Frontal cortex (tissue), 4 donors: Measurements from ENCODE around the gene DTNB. TPM values are rescaled to one million over a fixed set of nuclear protein-coding genes. Genes with fewer than 3 reads are reported as not detected.

Experiments
- DNase-seq, 2 donors: peaks; one replicate each; pipeline ENCODE4 v3.0.0; 2012; ENCODE audit warnings: low spot score in 2 of 2
- FAIRE-seq: peaks from 2 replicates; lab custom pipeline; 2012; peaks lifted over from hg19 to GRCh38; lab: Jason Lieb, UNC
- total RNA-seq: library from RNA; depleted of rRNA; stranded (reverse); fragments of >200 nt; gene quantifications from one replicate; pipeline ENCODE4 v1.2.3, GENCODE V29; 2014
- donor health status: control.
- donor health status: control.
- donor health status: control.

The DTNB gene
- total RNA-seq, 1 donor from 2014 or later, result 18.3 TPM

DNA sequence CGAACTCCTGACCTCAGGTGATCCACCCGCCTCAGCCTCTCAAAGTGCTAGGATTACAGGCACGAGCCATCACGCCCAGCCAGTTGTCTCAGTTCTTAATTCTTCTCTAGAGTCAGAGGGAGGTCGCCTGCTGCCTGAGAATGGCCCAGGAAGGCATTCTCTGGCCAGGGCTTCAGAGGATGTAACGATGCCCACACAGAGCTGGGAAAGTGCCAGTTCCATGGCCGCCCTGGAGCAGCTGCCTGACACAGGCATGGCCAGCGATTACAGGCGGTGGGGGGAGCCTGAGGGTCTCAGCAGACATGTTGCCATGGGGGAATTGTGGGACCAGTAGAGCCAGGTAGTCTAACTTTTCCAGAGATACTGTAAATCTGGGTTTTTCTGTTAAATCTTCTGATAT is 306.1 kb downstream of the DTNB start:
- DNase-seq, result no peak
- FAIRE-seq, result no peak

DNA sequence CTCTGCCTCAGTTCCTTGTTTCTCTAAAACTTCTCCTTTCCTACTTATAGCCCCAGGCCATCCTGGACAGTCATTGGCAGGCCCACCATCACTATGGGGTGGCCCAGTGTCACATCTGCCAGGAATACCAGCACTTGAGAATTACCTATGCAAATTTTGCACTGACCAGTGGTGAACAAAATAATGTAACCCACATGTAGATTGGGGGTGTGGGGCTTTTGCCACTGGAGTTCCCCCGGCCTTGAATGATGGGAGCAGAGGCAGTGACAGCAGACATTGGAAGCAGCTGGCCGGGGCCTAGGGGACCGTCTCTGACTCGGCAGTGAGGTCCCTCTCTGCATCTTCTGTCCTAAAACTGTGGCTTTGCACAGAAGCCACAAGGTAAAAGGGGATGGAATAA is 306.7 kb downstream of the DTNB start:
- no peak for DNase-seq
- FAIRE-seq, result no peak

DNA sequence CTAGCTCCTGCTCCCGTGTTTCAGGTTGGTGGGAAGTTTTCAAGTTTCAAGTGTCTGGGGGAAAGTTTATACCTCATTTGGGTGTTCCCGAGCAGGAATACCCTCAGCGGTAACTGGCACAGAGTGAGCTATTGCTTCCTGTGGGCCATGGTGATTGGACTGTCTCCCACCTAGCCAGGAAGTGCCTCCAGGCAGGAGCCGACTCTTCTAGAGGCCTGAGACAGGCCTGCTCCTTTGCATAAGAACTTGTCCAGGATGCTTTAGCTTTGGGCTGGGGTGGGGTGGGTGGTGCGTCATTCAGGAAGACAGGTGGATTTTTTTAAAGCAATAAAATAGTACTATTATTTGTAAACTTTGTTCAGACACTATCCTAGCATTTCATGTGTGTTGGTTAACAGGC is 308.1 kb downstream of the DTNB start:
- FAIRE-seq, result no peak
- no peak for DNase-seq

- FAIRE-seq (no peak), DNase-seq (no peak)
Measured at GRCh38 chr2:25363733-25364132, 309.6 kb downstream of the DTNB start.

- FAIRE-seq (no peak), DNase-seq (no peak)
Measured at GRCh38 chr2:25362434-25363145, 310.8 kb downstream of the DTNB start.

- FAIRE-seq (peak; percentile 48), DNase-seq (peak; percentile 80 to 94)
Measured at GRCh38 chr2:25362049-25362433, 311.3 kb downstream of the DTNB start.

DNA sequence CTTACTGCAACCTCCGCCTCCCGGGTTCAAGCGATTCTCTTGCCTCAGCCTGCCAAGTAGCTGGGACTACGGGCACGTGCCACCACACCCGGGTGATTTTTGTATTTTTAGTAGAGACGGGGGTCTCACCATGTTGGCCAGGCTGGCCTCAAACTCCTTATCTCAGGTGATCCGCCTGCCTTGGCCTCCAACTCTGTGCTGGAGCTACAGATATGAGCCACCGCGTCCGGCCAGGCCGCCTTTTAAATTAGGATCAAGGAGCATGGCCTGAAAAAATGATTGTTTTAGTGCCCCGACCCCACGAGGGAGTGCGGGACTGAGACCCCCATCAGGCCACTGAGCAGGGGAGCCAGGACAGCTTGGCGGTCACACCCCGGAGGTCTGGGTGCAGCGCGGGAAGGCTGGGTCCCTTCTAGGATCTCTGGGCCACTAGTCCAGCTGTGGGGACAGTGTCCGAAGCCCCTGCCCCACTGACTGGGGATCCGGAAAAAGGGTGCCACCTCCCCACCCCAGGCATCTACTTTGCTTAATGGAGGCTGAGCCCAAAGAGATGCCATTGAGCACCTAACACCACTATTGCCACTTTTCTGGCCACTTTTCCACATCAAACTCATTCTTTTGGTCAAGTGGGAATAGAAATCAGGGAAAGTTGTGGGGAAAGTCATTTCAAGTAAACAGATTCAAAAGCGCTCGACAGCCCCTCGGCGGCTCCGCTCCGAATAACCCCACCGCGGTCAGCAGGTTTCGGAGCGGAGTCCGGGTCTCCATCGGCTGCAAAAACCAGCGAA is 311.9 kb downstream of the DTNB start:
- DNase-seq (no peak), FAIRE-seq (no peak)

GRCh38 chr2:25358836-25359235 is 314.5 kb downstream of the DTNB start:
- no peak for FAIRE-seq
- DNase-seq, result no peak

- DNase-seq (no peak), FAIRE-seq (no peak)
Measured at GRCh38 chr2:25358249-25358815, 315.0 kb downstream of the DTNB start.

- DNase-seq (no peak), FAIRE-seq (no peak)
Measured at GRCh38 chr2:25356088-25356487, 317.3 kb downstream of the DTNB start.

DNA sequence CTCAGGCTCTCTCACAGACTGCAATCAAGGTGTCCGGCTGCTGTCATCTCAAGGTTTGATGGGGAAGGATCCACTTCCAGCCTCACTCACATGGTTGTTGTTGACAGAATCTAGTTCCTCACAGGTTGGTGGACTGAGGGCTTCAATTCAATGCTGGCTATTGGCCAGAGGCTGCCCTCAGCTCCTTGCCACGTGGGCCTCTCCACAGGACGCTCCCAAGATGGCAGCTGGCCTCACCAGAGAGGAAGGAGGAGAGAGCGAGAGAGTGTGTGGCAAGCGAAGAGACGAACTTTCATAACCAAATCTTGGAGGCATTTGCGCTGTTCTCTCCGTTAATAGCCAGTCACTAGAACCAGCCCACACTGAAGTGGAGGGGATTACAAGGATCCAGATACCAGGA is 318.1 kb downstream of the DTNB start:
- FAIRE-seq (no peak), DNase-seq (no peak)

DNA sequence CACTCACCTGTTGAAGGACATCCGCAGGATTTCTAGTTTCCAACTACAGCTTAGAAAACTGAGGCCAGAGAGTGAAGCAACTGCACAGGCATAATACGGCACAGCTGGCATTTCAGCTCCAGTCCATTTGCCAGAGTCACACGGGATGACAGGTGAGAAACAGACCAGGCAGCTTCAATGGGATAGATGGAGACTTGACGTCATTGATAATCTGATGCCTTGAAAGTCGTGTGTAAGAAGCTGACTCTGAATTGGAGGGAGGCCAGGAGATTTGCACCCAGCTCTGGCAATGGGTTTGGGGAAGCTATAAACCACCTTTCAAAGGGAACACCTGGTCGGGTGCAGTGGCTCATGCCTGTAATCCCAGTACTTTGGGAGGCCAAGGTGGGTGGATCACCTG is 319.3 kb downstream of the DTNB start:
- FAIRE-seq (no peak), DNase-seq (no peak)

DNA sequence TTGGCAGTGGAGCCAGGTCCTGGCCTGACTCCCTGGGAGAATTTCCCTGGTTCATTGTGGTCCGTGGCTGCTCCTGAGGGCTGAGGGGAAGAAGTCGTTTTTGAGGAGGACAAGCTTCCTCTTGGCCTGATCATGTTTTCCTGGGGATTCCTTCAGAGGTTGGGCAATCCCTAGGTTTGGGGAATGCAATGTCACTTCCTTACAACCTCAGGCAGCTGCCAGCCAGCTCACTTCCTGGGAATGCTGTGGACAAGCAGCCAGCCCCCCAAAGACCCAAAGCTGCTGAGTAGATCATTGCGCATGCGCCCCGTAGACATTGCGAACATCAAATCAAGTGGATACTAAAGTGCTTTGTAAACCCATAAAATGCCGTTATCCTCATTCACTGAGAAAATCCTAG is 324.0 kb downstream of the DTNB start:
- DNase-seq, result no peak
- no peak for FAIRE-seq

DNA sequence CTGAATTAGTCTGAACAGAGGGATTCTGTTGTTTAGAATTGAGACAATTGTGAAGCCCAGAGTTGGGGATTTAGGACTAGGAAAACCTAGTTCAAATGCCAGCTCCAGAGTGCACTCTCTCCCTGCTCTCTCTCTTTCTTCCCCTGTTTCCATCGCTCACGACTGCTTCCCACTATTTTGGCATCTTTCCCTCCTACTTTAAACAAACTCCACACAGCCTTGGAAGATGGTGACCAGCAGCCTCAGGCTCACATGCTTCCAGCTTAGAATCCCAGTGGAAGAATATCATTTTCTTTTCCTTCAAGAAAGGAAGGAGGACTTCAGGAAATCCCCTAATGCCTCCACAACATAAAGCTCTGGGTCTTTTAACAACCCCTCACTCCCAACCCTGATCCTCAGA is 325.5 kb downstream of the DTNB start:
- DNase-seq (no peak), FAIRE-seq (no peak)

DNA sequence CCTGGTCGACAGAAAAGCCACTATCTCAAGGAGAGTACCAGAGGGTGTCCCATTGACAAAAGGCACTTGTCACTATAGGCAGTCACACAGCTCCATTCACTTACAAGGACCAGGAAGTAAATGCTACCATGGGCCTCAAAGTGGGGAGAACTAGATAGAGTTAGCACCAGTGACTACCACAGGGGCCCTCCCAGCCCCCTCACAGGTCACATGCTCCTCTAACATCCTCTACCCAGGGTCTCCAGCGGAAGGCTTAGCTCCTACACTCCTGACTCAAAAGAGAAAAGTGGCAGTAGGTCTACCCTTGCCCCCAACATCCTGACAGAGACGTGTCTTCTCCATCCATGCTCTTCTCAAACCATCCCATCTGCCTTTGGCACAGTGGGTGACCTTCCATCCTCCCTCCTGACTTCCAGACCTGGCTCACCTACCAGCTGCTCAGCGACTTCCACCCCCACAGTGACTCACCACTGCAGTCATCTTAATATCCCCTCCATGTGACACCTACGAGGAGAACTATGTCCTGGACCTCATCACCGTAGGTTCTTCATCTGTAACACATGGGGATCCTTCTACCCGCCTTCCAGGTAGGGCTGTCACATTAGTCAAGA is 326.1 kb downstream of the DTNB start:
- no peak for FAIRE-seq

DNA sequence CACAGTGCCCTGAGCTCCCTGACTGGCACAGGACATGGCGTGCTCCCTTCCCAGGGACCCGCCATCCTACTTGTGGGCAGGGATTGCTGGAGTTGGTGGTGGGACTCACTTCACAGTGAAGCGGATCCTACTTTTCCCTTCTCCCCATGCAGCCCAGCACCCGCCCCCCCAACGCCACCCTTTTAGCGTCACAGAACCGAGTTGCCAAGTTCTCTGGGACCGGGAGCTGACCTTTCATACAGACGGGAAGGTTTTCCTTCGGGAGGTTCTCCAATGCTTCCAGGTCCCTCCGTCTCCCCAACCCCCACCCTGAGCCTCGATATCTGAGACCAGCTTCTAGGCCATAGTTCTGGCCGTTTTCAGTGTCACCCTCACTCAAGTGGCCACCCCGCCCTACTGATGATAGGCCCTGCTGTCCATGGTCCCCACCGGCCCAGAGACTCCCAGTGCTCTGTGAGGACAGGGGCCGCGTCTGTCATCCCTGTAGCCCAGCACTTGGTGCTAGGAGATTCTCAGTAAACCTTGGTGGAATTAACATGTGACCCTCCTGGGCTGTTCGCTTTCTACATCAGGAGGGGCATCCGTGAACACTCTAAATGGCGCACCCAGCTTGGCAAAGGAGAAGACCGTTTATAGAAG is 330.1 kb downstream of the DTNB start:
- DNase-seq (no peak), FAIRE-seq (no peak)

More for the DNA sequence above, 326.1 kb downstream of the DTNB start:
- DNase-seq, result no peak

GRCh38 chr2:25342372-25343186 is 330.8 kb downstream of the DTNB start:
- FAIRE-seq, result no peak
- DNase-seq, result peak; percentile 90 to 92

DNA sequence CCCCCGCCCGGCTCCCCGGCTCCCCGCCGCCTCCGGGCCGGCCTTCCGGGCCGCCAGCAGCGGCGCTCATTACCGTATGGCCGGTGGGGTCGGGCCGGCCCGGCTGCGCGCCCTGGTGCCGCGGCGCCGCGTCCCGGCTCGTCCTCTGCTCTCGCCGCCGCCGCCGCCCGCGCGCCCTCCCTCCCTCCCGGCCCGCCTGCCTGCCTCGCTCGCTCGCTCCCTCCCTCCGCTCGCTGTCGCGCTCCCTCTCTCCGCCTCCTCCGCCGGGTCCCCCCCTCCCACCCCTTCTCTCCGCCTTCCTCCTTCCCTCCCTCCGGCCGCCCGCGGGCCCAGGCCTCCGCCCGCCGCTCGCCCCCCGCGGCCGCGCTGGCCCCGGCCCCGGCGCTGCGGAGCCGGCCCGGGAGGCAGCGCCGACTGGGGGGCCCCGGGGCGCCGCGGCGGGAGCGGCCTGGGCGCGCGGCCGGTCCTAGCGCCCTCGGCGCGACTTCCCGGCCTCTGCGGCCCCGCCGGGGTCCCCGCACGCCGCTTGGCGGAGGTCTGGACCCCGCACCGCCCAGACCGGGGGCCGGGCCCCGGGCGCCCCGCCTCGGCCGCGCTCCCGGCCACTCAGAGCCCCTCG is 331.5 kb downstream of the DTNB start, which contains the start of gene DNMT3A:
Gene DNMT3A (minus strand): TSS at position 173 of the 619 bp plus-strand sequence. CDS start 27,941 bp downstream, outside the sequence.
- DNase-seq (peak; percentile 84 to 93), FAIRE-seq (no peak)
